ENCODE results near the gene PLEKHA8.

GRCh38 chr7:30142710-30143109, 114.5 kb downstream of the PLEKHA8 start:
- no peak for TF ChIP-seq KAT7 (CRISPR knock-in tag; IDR thresholded peaks at IDR 0.05; ENCODE audit: borderline replicate concordance)
- no peak for TF ChIP-seq CTCF (IDR thresholded peaks at IDR 0.05)
- TF ChIP-seq SP1 (CRISPR knock-in tag; conservative IDR thresholded peaks at IDR 0.05), result no peak
